Immature natural killer cell (primary cell): ENCODE data around the gene EXOC1. TPM values are rescaled to one million over a fixed set of nuclear protein-coding genes. Genes with fewer than 3 reads are reported as not detected.

Source experiments
- DNase-seq, 3 donors: peaks; one replicate each; pipeline ENCODE4 v3.0.0; 2022; ENCODE audit warnings: mixed read lengths in 1 of 3
- H3K27ac Mint-ChIP-seq, 6 donors: one replicate each; pipeline ENCODE4 v1.8.0; 2020; ENCODE audit warnings: mixed read lengths in 6 of 6, mild to moderate bottlenecking in 5 of 6, inconsistent platforms in 4 of 6, moderate library complexity in 3 of 6
- H3K27me3 Mint-ChIP-seq, 3 donors: one replicate each; pipeline ENCODE4 v1.8.0; 2020 to 2021; ENCODE audit warnings: low read depth in 3 of 3, mild to moderate bottlenecking in 3 of 3, mixed read lengths in 3 of 3, moderate library complexity in 3 of 3, inconsistent platforms in 1 of 3
- H3K36me3 Mint-ChIP-seq, 3 donors: one replicate each; pipeline ENCODE4 v1.8.0; 2020; ENCODE audit warnings: mixed read lengths in 3 of 3, inconsistent platforms in 2 of 3, mild to moderate bottlenecking in 2 of 3
- H3K4me1 Mint-ChIP-seq, 2 donors: one replicate each; pipeline ENCODE4 v1.8.0; 2020; ENCODE audit warnings: inconsistent platforms in 2 of 2, mild to moderate bottlenecking in 2 of 2, mixed read lengths in 2 of 2, moderate library complexity in 1 of 2
- H3K4me3 Mint-ChIP-seq, 5 donors: one replicate each; pipeline ENCODE4 v1.8.0; 2020; ENCODE audit warnings: mild to moderate bottlenecking in 5 of 5, mixed read lengths in 5 of 5, inconsistent platforms in 3 of 5, moderate library complexity in 3 of 5
- H3K9me3 Mint-ChIP-seq, 6 donors: one replicate each; pipeline ENCODE4 v1.8.0; 2020; ENCODE audit warnings: mild to moderate bottlenecking in 6 of 6, mixed read lengths in 6 of 6, inconsistent platforms in 4 of 6, moderate library complexity in 3 of 6
- polyA plus RNA-seq, 3 donors: library from polyadenylated mRNA; unstranded; fragments of 300-500 nt; fragmentation: Illumina TruSeq; gene quantifications; one replicate each; pipeline ENCODE4 v1.2.3, GENCODE V29; 2021

EXOC1 gene
- polyA plus RNA-seq, 3 donors from 2014 or later = 7.5 to 15.6 (median 9.9) TPM

- Mint-ChIP-seq H3K27ac (peak overlapping the region in 5 of 6 donors; percentile 15 to 73 (median 42)), H3K9me3 (no peaks in the 10 kb centered on the region), H3K4me1 (peaks cover 5 to 20% of the 10 kb centered on the region in 2 donors), H3K27me3 (no peaks in the 10 kb centered on the region), H3K4me3 (no peak overlapping the region), H3K36me3 (peaks cover 16 to 40% (median 26%) of the 10 kb centered on the region in 3 donors)
- DNase-seq = no peak
Measured at GRCh38 chr4:55866290-55866907, 13.0 kb downstream of the EXOC1 start.

GRCh38 chr4:55866973-55867574 is 13.6 kb downstream of the EXOC1 start:
- H3K27me3 Mint-ChIP-seq = no peaks in the 10 kb centered on the region
- H3K36me3 Mint-ChIP-seq = peaks cover 17 to 39% (median 26%) of the 10 kb centered on the region in 3 donors
- H3K27ac Mint-ChIP-seq = peak overlapping the region in 3 of 6 donors; percentile 41 to 73 (median 62)
- peaks cover 5 to 20% of the 10 kb centered on the region in 2 donors for H3K4me1 Mint-ChIP-seq
- H3K4me3 Mint-ChIP-seq = no peak overlapping the region
- DNase-seq = peak; percentile 44 to 52 (median 50)
- no peaks in the 10 kb centered on the region for H3K9me3 Mint-ChIP-seq

GRCh38 chr4:55868581-55869090 is 15.2 kb downstream of the EXOC1 start:
- Mint-ChIP-seq H3K27me3 (no peaks in the 10 kb centered on the region), H3K4me1 (peaks cover 5 to 20% of the 10 kb centered on the region in 2 donors), H3K27ac (no peak overlapping the region), H3K9me3 (no peaks in the 10 kb centered on the region), H3K4me3 (no peak overlapping the region), H3K36me3 (peaks cover 17 to 46% (median 34%) of the 10 kb centered on the region in 3 donors)
- no peak for DNase-seq

- DNase-seq = no peak
- H3K36me3 Mint-ChIP-seq = peaks cover 17 to 42% (median 37%) of the 10 kb centered on the region in 3 donors
- H3K27ac Mint-ChIP-seq = peak overlapping the region in 1 of 6 donors; percentile 22
- H3K4me3 Mint-ChIP-seq = no peak overlapping the region
- peaks cover 3 to 10% of the 10 kb centered on the region in 2 donors for H3K4me1 Mint-ChIP-seq
- H3K9me3 Mint-ChIP-seq = no peaks in the 10 kb centered on the region
- H3K27me3 Mint-ChIP-seq = no peaks in the 10 kb centered on the region
Measured at GRCh38 chr4:55871299-55871800, 17.9 kb downstream of the EXOC1 start.

GRCh38 chr4:55874831-55875230 is 21.4 kb downstream of the EXOC1 start:
- Mint-ChIP-seq H3K9me3 (peaks cover 0 to 1% (median 0%) of the 10 kb centered on the region in 6 donors), H3K27ac (peak overlapping the region in 1 of 6 donors; percentile 2), H3K36me3 (peaks cover 27 to 48% (median 40%) of the 10 kb centered on the region in 3 donors), H3K4me1 (no peaks in the 10 kb centered on the region), H3K27me3 (no peaks in the 10 kb centered on the region), H3K4me3 (no peak overlapping the region)
- no peak for DNase-seq

GRCh38 chr4:55876387-55876786 is 22.9 kb downstream of the EXOC1 start:
- Mint-ChIP-seq H3K36me3 (peaks cover 28 to 48% (median 35%) of the 10 kb centered on the region in 3 donors), H3K9me3 (peaks cover 0 to 1% (median 0%) of the 10 kb centered on the region in 6 donors), H3K27ac (no peak overlapping the region), H3K4me3 (no peak overlapping the region), H3K4me1 (no peaks in the 10 kb centered on the region), H3K27me3 (no peaks in the 10 kb centered on the region)
- DNase-seq = no peak

- Mint-ChIP-seq H3K4me1 (no peaks in the 10 kb centered on the region), H3K27ac (no peak overlapping the region), H3K27me3 (no peaks in the 10 kb centered on the region), H3K36me3 (peaks cover 29 to 44% (median 42%) of the 10 kb centered on the region in 3 donors), H3K9me3 (peaks cover 0 to 1% (median 0%) of the 10 kb centered on the region in 6 donors), H3K4me3 (no peak overlapping the region)
- DNase-seq = no peak
Measured at GRCh38 chr4:55879224-55879623, 25.8 kb downstream of the EXOC1 start.

- DNase-seq = no peak
- H3K4me1 Mint-ChIP-seq = no peaks in the 10 kb centered on the region
- H3K27ac Mint-ChIP-seq = no peak overlapping the region
- H3K4me3 Mint-ChIP-seq = no peak overlapping the region
- H3K36me3 Mint-ChIP-seq = peaks cover 29 to 47% (median 45%) of the 10 kb centered on the region in 3 donors
- H3K27me3 Mint-ChIP-seq = no peaks in the 10 kb centered on the region
- H3K9me3 Mint-ChIP-seq = peaks cover 0 to 1% (median 0%) of the 10 kb centered on the region in 6 donors
Measured at GRCh38 chr4:55880652-55881280, 27.3 kb downstream of the EXOC1 start.

- Mint-ChIP-seq H3K36me3 (peaks cover 18 to 34% (median 32%) of the 10 kb centered on the region in 3 donors), H3K27ac (no peak overlapping the region), H3K9me3 (peaks cover 0 to 1% (median 0%) of the 10 kb centered on the region in 6 donors), H3K27me3 (no peaks in the 10 kb centered on the region), H3K4me1 (no peaks in the 10 kb centered on the region), H3K4me3 (no peak overlapping the region)
- no peak for DNase-seq
Measured at GRCh38 chr4:55884093-55884850, 30.8 kb downstream of the EXOC1 start.

- H3K36me3 Mint-ChIP-seq = peaks cover 14 to 31% (median 29%) of the 10 kb centered on the region in 3 donors
- H3K9me3 Mint-ChIP-seq = peaks cover 0 to under 1% (median 0%) of the 10 kb centered on the region in 6 donors
- no peaks in the 10 kb centered on the region for H3K4me1 Mint-ChIP-seq
- H3K27me3 Mint-ChIP-seq = no peaks in the 10 kb centered on the region
- no peak overlapping the region for H3K27ac Mint-ChIP-seq
- H3K4me3 Mint-ChIP-seq = no peak overlapping the region
- no peak for DNase-seq
Measured at GRCh38 chr4:55884851-55885219, 31.4 kb downstream of the EXOC1 start.

- H3K27me3 Mint-ChIP-seq = no peaks in the 10 kb centered on the region
- H3K36me3 Mint-ChIP-seq = peaks cover 16 to 29% (median 25%) of the 10 kb centered on the region in 3 donors
- DNase-seq = no peak
- no peak overlapping the region for H3K4me3 Mint-ChIP-seq
- H3K27ac Mint-ChIP-seq = no peak overlapping the region
- H3K9me3 Mint-ChIP-seq = no peaks in the 10 kb centered on the region
- H3K4me1 Mint-ChIP-seq = peaks cover 2 to 15% of the 10 kb centered on the region in 2 donors
Measured at GRCh38 chr4:55887594-55887993, 34.1 kb downstream of the EXOC1 start.

- Mint-ChIP-seq H3K27ac (peak overlapping the region in 5 of 6 donors; percentile 13 to 78 (median 51)), H3K36me3 (peaks cover 17 to 32% (median 25%) of the 10 kb centered on the region in 3 donors), H3K4me3 (no peak overlapping the region)
Measured at GRCh38 chr4:55892156-55892555, 38.7 kb downstream of the EXOC1 start.

GRCh38 chr4:55896622-55897021 is 43.2 kb downstream of the EXOC1 start:
- no peak overlapping the region for H3K27ac Mint-ChIP-seq
- H3K4me3 Mint-ChIP-seq = no peak overlapping the region
- H3K9me3 Mint-ChIP-seq = no peaks in the 10 kb centered on the region
- H3K36me3 Mint-ChIP-seq = peaks cover 13 to 28% (median 23%) of the 10 kb centered on the region in 3 donors
- DNase-seq = no peak
- H3K27me3 Mint-ChIP-seq = no peaks in the 10 kb centered on the region
- H3K4me1 Mint-ChIP-seq = peaks cover 2 to 10% of the 10 kb centered on the region in 2 donors

More at GRCh38 chr4:55892156-55892555, 38.7 kb downstream of the EXOC1 start:
- no peak for DNase-seq
- peaks cover 2 to 16% of the 10 kb centered on the region in 2 donors for H3K4me1 Mint-ChIP-seq
- H3K9me3 Mint-ChIP-seq = no peaks in the 10 kb centered on the region
- no peaks in the 10 kb centered on the region for H3K27me3 Mint-ChIP-seq
